Fibroblast of the aortic adventitia (primary cell): ENCODE data around the gene ACTR5. TPM values are rescaled to one million over a fixed set of nuclear protein-coding genes. Genes with fewer than 3 reads are reported as not detected.
A peak's percentile ranks its signal among the peaks of the same experiment; 100 is the strongest.

ENCODE experiments used
- DNase-seq: peaks from one replicate; pipeline ENCODE4 v3.0.0-alpha.2; 2010; ENCODE audit warnings: low read depth
- H3K4me3 ChIP-seq: 2 replicates; pipeline ENCODE4 v1.5.1; 2011; ENCODE audit warnings: low read depth, mild to moderate bottlenecking, control low read depth, low read length, moderate library complexity
- total RNA-seq: library from RNA; depleted of rRNA; stranded (reverse); fragments of >200 nt; gene quantifications from 2 replicates; pipeline ENCODE4 v1.2.3, GENCODE V29; 2012; ENCODE audit warnings: low replicate concordance
- TF ChIP-seq, protein P1 (sequence below): IDR thresholded peaks from 2 replicates; pipeline ENCODE4 v1.5.1; 2011; ENCODE audit warnings: mild to moderate bottlenecking, low read length, control low read depth, inconsistent platforms; ENCODE audit not compliant: insufficient read depth

Gene ACTR5
- total RNA-seq, 1 donor, result 4.6 TPM

DNA sequence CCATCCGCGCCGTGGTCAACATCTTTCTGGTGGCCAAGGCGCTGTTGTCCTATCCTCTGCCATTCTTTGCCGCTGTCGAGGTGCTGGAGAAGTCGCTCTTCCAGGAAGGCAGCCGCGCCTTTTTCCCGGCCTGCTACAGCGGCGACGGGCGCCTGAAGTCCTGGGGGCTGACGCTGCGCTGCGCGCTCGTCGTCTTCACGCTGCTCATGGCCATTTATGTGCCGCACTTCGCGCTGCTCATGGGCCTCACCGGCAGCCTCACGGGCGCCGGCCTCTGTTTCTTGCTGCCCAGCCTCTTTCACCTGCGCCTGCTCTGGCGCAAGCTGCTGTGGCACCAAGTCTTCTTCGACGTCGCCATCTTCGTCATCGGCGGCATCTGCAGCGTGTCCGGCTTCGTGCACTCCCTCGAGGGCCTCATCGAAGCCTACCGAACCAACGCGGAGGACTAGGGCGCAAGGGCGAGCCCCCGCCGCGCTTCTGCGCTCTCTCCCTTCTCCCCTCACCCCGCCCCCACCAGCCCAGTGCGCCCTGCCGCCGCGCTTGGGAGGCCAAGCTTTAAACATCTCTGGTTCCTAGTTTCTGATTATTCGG is 20.0 kb upstream of the ACTR5 start:
- H3K4me3 ChIP-seq, result no peak overlapping the region
- TF ChIP-seq, protein P1, sequence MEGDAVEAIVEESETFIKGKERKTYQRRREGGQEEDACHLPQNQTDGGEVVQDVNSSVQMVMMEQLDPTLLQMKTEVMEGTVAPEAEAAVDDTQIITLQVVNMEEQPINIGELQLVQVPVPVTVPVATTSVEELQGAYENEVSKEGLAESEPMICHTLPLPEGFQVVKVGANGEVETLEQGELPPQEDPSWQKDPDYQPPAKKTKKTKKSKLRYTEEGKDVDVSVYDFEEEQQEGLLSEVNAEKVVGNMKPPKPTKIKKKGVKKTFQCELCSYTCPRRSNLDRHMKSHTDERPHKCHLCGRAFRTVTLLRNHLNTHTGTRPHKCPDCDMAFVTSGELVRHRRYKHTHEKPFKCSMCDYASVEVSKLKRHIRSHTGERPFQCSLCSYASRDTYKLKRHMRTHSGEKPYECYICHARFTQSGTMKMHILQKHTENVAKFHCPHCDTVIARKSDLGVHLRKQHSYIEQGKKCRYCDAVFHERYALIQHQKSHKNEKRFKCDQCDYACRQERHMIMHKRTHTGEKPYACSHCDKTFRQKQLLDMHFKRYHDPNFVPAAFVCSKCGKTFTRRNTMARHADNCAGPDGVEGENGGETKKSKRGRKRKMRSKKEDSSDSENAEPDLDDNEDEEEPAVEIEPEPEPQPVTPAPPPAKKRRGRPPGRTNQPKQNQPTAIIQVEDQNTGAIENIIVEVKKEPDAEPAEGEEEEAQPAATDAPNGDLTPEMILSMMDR, result no peak
- no peak for DNase-seq

DNA sequence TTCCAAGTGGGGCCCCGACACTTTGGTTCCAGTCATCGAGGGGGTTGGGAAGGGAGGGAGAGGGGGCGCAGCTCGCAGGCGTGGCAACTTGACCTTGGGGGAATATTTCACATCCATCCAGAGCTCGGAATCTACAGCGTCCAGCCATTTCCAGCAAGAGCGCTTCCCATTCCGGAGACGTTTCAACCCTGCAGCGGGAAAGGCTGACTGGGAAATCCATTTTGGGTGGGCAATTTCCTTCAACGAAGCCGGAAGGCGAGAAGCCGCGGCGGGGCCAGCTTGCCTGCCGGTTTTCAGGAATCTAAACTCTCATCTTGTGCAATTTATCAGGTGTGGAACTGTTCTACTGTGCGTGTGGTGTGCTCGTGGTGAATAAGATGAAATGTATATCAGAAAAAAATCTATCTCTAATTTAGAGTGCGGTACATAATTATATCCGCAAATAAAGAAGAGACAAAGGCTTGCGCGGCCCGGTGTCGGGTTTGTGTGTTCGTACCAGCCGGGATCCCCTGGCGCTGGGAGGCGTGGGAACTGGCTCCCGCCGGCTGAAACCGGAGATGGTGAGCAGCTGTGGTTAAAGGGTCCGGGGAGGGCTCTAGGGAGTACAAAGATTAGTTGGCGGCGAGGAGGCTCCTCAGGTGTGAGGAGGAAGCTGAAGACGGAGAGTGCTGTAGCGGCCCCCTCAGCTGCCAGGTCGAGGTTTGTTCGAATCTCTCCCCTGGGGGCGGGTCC is 19.2 kb upstream of the ACTR5 start:
- no peak for DNase-seq
- no peak overlapping the region for H3K4me3 ChIP-seq
- TF ChIP-seq, protein P1, result no peak

DNA sequence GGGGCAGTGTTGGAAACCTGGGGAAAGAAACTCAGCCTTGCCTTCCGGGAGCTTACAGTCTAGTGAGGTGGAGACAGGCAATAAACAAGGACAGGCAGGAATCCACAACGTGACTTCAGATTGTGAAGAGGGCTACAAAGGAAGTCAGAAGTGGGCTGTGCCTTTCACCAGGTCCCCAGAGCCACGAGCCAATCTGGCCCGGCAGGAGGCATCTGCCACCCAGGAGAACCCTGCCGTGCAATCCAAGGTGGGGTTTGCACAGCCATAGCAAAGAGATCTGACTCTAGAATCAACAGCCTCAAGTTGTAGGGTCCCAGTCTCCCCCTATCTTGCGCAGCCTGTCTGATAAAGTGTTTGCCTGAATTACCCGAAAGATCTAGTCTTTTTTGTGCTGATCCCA is 18.5 kb upstream of the ACTR5 start:
- TF ChIP-seq, protein P1, result no peak
- H3K4me3 ChIP-seq, result no peak overlapping the region
- DNase-seq, result no peak

DNA sequence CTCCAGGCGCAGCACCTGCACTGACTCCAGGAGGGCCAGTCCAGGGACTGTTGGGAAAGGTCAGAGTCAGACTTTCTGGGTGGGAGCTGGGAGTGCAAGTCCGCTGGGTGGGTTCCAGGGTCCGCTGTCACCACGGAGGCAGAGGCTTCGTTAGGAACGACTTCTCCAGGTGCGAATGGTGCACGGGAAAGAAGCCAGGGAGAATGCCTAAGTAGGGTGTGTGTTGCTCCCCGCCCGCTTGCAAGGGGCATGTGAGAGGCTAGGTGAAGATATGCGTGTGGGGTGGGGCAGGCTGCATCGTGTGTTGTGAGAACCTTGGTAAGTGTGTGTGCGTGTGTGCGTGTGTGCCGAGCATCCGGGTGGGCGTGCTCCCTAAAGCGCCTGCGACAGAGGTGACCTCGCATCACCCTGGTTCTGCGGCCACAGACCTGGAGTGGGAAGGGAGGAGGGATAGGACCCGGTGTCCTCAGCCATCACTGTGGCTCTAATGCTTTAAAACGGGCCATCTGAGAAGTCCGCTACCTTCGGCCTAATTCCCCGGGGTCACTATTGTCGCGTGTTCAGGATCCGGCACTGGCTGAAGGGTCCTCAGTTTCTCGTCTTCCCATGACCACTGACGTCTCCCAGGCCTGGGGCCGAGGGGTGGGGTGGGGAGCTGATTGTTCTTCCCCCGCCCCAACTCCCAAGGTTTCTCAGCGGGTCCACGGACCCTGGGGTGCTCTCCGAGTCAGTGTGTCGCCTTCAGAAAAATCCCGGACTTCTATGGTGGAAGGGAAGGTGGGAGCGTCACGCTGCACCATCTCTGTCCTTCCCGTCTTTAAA is 17.9 kb upstream of the ACTR5 start:
- TF ChIP-seq, protein P1, result no peak

DNA sequence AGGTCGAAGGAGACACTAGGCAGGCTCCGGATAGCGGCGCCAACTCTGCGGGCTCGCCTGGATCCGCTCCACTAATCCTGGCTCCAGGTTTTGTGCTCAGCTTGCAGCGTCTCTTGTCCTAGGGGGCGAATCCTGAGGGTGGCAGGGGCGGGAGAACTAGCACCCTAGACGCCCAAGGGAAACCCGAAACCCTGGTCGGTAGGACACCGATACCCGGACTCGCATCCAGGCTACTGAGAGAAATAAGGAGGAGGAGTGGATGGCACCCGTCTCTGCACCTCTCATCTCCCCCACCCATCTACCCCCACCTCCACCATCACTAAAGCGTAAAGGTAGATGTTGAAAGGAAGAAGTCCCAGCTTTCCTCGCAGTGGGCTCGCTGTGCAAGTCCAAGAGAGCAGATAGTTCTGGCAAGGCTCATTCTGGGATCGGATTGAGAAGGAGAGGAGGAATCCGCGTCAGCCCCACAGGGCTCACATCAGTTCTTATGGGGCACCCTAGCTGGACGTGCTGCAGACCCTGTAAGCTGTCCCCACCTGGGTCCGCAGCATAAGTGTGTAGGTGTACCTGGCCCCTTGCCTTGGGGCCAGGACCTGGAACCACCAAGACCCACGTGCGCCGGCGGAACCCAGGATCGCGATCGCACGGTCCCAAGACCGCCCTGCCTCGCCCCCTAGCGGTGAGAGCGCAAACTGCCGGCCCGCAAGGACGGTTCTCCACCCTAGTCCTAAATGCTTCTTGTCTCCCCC is 17.1 kb upstream of the ACTR5 start:
- DNase-seq, result peak; percentile 48
- TF ChIP-seq, protein P1, result peak; percentile 96
- peak overlapping the region; percentile 34 for H3K4me3 ChIP-seq

More for the DNA sequence above, 17.9 kb upstream of the ACTR5 start:
- no peak for DNase-seq
- no peak overlapping the region for H3K4me3 ChIP-seq

DNA sequence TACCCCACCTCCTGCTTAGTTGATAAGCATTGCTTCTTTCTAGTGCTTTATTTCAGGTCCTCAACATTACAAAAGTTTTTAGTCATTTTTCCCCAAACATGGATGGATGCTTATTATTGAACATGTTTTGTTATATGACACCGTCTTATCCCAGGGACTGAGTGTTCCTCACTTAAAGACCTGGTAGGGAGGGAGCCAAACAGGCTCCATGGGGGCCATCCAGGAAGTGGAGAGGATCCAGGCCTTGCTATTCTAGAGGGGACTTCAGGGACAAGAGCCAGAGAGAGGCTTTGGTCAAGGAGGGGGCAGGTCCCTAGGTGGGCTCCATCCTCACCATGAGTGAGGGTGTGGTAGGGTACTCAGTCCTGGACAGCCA is 16.5 kb upstream of the ACTR5 start:
- no peak for DNase-seq
- TF ChIP-seq, protein P1, result no peak
- no peak overlapping the region for H3K4me3 ChIP-seq
